ENCODE data around the gene IMPDH2. TPM values are rescaled to one million over a fixed set of nuclear protein-coding genes. Genes with fewer than 3 reads are reported as not detected.

The IMPDH2 gene
- total RNA-seq, 2 experiments from 2014 or later, result 227 to 229 TPM

DNA sequence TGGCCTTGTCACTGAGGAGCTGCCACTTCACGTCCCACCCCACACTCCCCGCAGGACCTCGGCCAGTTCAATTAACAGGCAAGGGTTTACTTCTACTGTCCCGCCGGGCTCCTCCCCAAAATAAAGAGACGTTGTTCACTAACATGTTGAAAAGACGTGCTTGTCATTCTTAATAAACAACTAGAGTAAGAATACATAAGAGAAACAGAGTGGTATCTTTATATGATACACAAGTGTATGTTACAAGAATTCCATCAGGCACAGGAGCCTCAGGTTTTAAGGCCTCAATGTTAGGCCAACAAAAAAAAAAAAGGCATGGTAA, 326 bp upstream of the IMPDH2 start:
- peak overlapping the region; percentile 92 for H3K4me3 Mint-ChIP-seq
- ATAC-seq, result no peak
- H3K36me3 Mint-ChIP-seq (ENCODE audit: low read depth), result peaks cover 76% of the 10 kb centered on the region
- DNase-seq, result no peak
- peak overlapping the region; percentile 96 for H3K27ac Mint-ChIP-seq
- H3K9me3 Mint-ChIP-seq (ENCODE audit: insufficient read depth), result no peaks in the 10 kb centered on the region
- no peaks in the 10 kb centered on the region for H3K27me3 Mint-ChIP-seq (ENCODE audit: low read depth)
- POLR2A ChIA-PET, result interaction anchor here (0.7 to 2.2 kb wide), 11 partner anchors 10 to 310 kb away, joined by 3 to 22 read pairs (median 4); partner anchors contain the start of genes DALRD3, P4HTM, QRICH1 and USP4
- peaks cover 47% of the 10 kb centered on the region for H3K4me1 Mint-ChIP-seq (ENCODE audit: low read depth)
- CTCF ChIA-PET, result interaction anchor here (1.0 to 2.2 kb wide), 5 partner anchors 12 to 64 kb away, joined by 3 to 23 read pairs (median 8); partner anchors contain the start of genes DALRD3, P4HTM and QRICH1

DNA sequence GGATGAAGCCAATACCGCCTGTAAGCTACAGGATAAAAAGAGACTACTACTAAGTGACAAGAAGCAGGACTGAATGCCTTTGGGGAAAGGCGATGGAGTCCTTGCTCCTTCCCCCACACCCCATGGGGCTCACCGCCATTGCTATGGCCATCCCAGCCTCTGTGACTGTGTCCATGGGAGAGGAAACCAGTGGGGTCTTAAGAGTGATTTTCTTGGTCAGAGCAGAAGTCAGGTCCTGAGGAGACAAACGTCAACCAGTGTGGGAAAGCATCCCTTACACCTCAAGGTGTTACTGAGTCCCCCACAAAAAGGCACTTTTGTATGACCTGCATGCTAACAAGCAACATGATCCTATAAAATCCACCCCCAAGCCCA, 913 bp downstream of the IMPDH2 start:
- CTCF ChIA-PET, result interaction anchor here (0.8 to 2.2 kb wide), 5 partner anchors 8 to 65 kb away, joined by 3 to 23 read pairs (median 8); partner anchors contain the start of genes P4HTM and QRICH1
- ATAC-seq (no peak), DNase-seq (no peak)
- POLR2A ChIA-PET, result interaction anchor here (0.7 to 2.2 kb wide), 6 partner anchors 9 to 311 kb away, joined by 3 to 22 read pairs (median 8); partner anchors contain the start of genes DALRD3, IP6K2, P4HTM and WDR6
- Mint-ChIP-seq H3K4me3 (peak overlapping the region; percentile 92), H3K9me3 (ENCODE audit: insufficient read depth) (no peaks in the 10 kb centered on the region), H3K27me3 (ENCODE audit: low read depth) (no peaks in the 10 kb centered on the region), H3K27ac (peak overlapping the region; percentile 96), H3K4me1 (ENCODE audit: low read depth) (peaks cover 58% of the 10 kb centered on the region), H3K36me3 (ENCODE audit: low read depth) (peaks cover 84% of the 10 kb centered on the region)

DNA sequence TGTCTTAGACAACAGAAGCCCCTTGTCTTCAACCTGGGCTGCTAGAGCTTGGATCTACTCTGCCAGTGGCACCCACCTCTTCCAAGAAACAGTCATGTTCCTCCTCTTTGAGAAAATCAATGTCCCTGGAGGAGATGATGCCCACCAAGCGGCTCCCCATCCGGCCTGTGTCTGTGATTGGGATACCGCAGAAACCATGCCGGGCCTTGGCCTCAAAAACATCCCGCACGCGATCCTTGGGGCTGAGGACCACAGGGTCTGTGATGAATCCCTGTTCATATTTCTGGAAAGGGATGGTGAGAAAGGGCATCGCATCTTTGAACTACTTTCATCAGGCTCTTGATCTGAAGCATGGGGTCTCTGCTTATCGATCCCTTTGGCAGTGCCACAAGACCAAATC, 1.6 kb downstream of the IMPDH2 start:
- Mint-ChIP-seq H3K4me1 (ENCODE audit: low read depth) (peaks cover 65% of the 10 kb centered on the region), H3K4me3 (peak overlapping the region; percentile 92), H3K36me3 (ENCODE audit: low read depth) (peaks cover 86% of the 10 kb centered on the region), H3K27me3 (ENCODE audit: low read depth) (no peaks in the 10 kb centered on the region), H3K9me3 (ENCODE audit: insufficient read depth) (no peaks in the 10 kb centered on the region), H3K27ac (peak overlapping the region; percentile 96)
- DNase-seq (no peak), ATAC-seq (no peak)
- ChIA-PET CTCF (interaction anchor here (1.1 to 2.2 kb wide), 2 partner anchors 8 to 40 kb away, joined by 5 to 23 read pairs; no protein-coding TSS in a partner anchor), POLR2A (interaction anchor here (2.2 kb wide), 1 partner anchor 38 kb away, joined by 8 read pairs; the partner anchor contains the start of gene P4HTM)

DNA sequence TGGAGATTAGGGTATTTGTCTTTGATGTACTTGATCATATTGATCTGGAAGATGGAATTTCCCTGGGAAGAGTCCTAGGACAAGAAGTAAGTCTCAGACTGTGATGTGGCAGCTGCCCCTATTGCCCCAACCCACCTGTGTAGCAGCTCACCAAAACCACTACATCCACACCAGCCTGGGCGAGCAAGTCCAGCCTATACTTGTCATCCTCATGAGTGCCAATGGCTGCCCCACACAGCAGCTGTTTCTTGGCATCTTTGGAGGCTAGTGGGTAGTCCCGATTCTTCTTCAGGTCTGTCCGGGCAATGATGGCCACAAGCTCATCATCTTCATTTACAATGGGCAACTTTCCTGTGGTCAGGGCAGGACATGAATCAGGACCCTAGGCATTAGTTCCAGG, 2.7 kb downstream of the IMPDH2 start:
- CTCF ChIA-PET, result interaction anchor here (1.0 kb wide), 1 partner anchor 39 kb away, joined by 3 read pairs; no protein-coding TSS in a partner anchor
- Mint-ChIP-seq H3K4me1 (ENCODE audit: low read depth) (peaks cover 67% of the 10 kb centered on the region), H3K36me3 (ENCODE audit: low read depth) (peaks cover 81% of the 10 kb centered on the region), H3K27me3 (ENCODE audit: low read depth) (no peaks in the 10 kb centered on the region), H3K9me3 (ENCODE audit: insufficient read depth) (no peaks in the 10 kb centered on the region), H3K27ac (no peak overlapping the region), H3K4me3 (no peak overlapping the region)
- ATAC-seq (no peak), DNase-seq (no peak)
- POLR2A ChIA-PET, result interaction anchor here (0.7 to 1.4 kb wide), 3 partner anchors 9 to 139 kb away, joined by 3 to 5 read pairs (median 3); partner anchors contain the start of gene QRICH1

DNA sequence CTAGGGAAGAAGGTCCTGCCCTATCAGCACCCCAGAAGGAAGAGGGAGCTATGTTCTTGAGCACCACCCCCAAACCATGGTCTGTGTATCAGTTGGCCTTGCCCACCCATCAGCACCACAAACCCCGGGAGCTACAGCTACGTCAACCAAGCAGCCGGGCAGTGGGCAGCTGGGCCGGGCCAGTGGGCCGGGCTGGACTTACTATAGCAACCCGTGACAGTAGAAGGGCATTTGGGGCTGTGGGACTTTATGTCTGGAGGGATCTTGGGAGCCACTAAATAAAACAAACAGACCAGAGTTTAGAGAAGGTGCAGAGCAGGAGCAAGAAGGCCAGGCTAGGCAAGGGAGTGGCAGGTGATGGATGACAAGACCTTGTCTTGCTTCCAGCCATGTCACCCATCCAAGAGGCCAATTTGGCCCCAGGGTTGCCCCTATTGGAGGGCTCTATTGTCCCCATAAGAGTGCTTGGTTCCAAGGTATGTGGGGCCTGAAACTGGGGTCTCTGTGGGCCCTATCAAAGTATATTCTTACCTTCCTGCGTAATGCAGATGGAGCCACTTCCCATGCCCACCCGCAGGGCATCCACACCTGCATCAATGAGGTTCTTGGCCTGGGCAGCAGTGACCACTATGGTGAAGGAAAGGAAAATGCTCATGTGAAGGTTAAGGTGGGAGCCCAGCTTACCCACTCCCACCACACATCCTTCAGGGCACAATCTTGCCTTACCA, 3.2 kb downstream of the IMPDH2 start:
- H3K4me3 Mint-ChIP-seq, result no peak overlapping the region
- POLR2A ChIA-PET, result interaction anchor here (0.7 to 1.5 kb wide), 4 partner anchors 8 to 139 kb away, joined by 3 to 5 read pairs (median 4); partner anchors contain the start of genes QRICH1 and WDR6

DNA sequence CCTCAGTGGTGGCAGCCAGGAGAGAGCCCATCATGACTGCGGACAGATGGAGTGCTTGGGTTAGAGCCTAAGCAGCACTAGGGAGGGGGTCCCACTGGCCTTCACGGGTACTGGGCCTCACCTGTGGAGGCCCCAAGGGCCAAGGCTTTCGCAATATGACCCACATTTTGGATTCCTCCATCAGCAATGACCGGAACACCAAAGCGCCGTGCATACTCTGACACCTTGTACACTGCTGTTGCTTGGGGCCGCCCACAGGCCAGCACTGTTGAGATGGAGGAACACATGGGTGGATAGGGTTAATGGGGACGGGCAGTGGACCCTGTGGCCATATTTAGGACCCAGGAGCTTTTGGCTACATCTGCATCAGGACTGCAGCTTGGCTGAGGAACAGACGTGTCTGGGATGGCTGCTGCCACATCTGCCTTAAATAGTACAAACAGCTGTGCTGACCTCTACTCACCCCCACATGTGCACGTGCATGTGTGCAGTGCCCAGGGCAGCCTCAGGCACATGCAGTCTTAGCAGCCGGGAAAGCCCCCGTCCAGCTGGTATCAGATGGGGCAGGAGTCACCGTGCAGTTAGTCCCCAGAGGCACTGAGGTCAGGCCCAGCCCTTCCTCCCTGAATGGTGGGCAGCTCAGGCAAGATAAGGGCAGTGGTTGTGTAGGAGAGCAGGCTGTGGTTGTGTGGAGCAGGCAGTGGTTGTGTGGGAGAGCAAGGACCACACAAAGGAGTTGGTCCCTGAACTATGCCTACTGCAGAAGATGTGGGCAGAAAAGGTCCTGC, 4.0 kb downstream of the IMPDH2 start:
- peaks cover 76% of the 10 kb centered on the region for H3K36me3 Mint-ChIP-seq (ENCODE audit: low read depth)
- H3K4me1 Mint-ChIP-seq (ENCODE audit: low read depth), result peaks cover 68% of the 10 kb centered on the region
- H3K27ac Mint-ChIP-seq, result no peak overlapping the region
- no peak for ATAC-seq
- DNase-seq, result no peak
- ChIA-PET POLR2A (interaction anchor here (1.4 to 1.5 kb wide), 2 partner anchors 8 to 18 kb away, joined by 3 to 4 read pairs; partner anchors contain the start of gene WDR6), CTCF (interaction anchor here (1.2 kb wide), 1 partner anchor 69 kb away, joined by 5 read pairs; the partner anchor contains the start of gene QRICH1)
- no peaks in the 10 kb centered on the region for H3K27me3 Mint-ChIP-seq (ENCODE audit: low read depth)
- no peak overlapping the region for H3K4me3 Mint-ChIP-seq
- no peaks in the 10 kb centered on the region for H3K9me3 Mint-ChIP-seq (ENCODE audit: insufficient read depth)

More for the DNA sequence above, 3.2 kb downstream of the IMPDH2 start:
- Mint-ChIP-seq H3K36me3 (ENCODE audit: low read depth) (peaks cover 78% of the 10 kb centered on the region), H3K27ac (peak overlapping the region; percentile 50), H3K4me1 (ENCODE audit: low read depth) (peaks cover 67% of the 10 kb centered on the region), H3K27me3 (ENCODE audit: low read depth) (no peaks in the 10 kb centered on the region), H3K9me3 (ENCODE audit: insufficient read depth) (no peaks in the 10 kb centered on the region)
- ATAC-seq (no peak), DNase-seq (no peak)
- CTCF ChIA-PET, result interaction anchor here (1.0 kb wide), 1 partner anchor 39 kb away, joined by 3 read pairs; no protein-coding TSS in a partner anchor

DNA sequence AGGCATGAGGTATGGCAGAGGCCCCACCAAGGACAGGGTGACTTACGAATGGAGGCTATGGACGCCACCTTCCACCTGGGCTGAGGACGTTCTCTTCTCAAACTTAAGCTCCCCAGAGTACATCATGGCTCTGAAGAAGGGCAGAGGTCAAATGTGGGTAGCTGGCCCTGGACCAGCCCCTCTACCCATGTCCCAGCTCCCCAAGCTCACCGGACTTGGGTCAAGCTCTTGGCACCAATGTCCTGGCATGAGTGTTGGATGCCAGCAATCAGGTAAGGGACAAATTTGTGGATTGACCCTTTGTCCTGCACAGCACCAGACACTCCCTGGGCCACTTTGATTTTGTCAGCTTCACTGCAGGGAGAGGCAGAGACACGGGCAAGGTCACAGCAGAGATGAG, 4.7 kb downstream of the IMPDH2 start:
- Mint-ChIP-seq H3K36me3 (ENCODE audit: low read depth) (peaks cover 71% of the 10 kb centered on the region), H3K4me3 (no peak overlapping the region), H3K4me1 (ENCODE audit: low read depth) (peaks cover 70% of the 10 kb centered on the region), H3K27me3 (ENCODE audit: low read depth) (no peaks in the 10 kb centered on the region), H3K9me3 (ENCODE audit: insufficient read depth) (no peaks in the 10 kb centered on the region), H3K27ac (peak overlapping the region; percentile 43)
- ATAC-seq (no peak), DNase-seq (no peak)
- POLR2A ChIA-PET, result interaction anchor here (0.7 to 7.8 kb wide), 3 partner anchors 9 to 69 kb away, joined by 3 to 62 read pairs (median 4); partner anchors contain the start of genes QRICH1 and WDR6
- CTCF ChIA-PET, result interaction anchor here (1.2 to 19.2 kb wide), 2 partner anchors 34 to 69 kb away, joined by 5 to 319 read pairs; partner anchors contain the start of genes P4HTM and QRICH1

DNA sequence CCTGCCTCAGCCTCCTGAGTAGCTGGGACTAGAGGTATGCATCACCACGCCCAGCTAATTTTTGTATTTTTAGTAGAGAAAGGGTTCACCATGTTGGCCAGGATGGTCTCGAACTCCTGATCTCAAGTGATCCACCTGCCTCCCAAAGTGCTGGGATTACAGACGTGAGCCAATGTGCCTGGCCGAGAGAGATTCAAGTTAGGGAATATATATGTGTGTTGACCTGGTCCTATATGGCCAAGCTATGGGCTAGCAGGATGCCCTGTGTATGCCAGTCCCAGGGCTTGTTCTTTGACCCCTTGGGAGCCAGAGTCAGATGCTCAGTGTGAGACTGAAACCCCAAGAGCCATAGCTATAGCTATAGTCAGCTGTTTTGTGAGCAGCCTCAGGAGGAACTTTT, 5.4 kb downstream of the IMPDH2 start:
- DNase-seq (no peak), ATAC-seq (no peak)
- Mint-ChIP-seq H3K36me3 (ENCODE audit: low read depth) (peaks cover 68% of the 10 kb centered on the region), H3K4me1 (ENCODE audit: low read depth) (peaks cover 67% of the 10 kb centered on the region), H3K27me3 (ENCODE audit: low read depth) (no peaks in the 10 kb centered on the region), H3K4me3 (peak overlapping the region; percentile 49), H3K9me3 (ENCODE audit: insufficient read depth) (no peaks in the 10 kb centered on the region), H3K27ac (peak overlapping the region; percentile 72)
- CTCF ChIA-PET, result interaction anchor here (1.2 to 19.2 kb wide), 2 partner anchors 33 to 70 kb away, joined by 5 to 319 read pairs; partner anchors contain the start of genes P4HTM and QRICH1
- POLR2A ChIA-PET, result interaction anchor here (0.7 to 8.2 kb wide), 5 partner anchors 8 to 69 kb away, joined by 3 to 160 read pairs (median 4); partner anchors contain the start of genes QRICH1 and WDR6

DNA sequence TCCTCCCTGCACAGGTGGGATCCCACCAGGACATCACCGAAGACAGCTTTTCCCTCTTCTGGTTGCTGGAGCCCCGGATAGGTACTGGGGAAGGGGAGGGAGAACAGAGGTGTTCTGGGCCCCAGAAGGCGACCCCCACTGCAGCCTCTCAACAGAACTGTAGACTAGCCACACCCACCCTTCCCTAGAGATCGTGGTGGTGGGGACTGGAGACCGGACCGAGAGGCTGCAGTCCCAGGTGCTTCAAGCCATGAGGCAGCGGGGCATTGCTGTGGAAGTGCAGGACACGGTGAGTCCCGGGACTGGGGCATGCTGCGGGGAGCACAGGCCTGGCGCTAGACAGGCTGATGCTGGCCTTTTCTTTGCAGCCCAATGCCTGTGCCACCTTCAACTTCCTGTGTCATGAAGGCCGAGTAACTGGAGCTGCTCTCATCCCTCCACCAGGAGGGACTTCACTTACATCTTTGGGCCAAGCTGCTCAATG, 6.5 kb downstream of the IMPDH2 start:
- Mint-ChIP-seq H3K27ac (peak overlapping the region; percentile 99), H3K4me1 (ENCODE audit: low read depth) (peaks cover 60% of the 10 kb centered on the region), H3K9me3 (ENCODE audit: insufficient read depth) (no peaks in the 10 kb centered on the region), H3K27me3 (ENCODE audit: low read depth) (no peaks in the 10 kb centered on the region), H3K4me3 (peak overlapping the region; percentile 97), H3K36me3 (ENCODE audit: low read depth) (peaks cover 61% of the 10 kb centered on the region)
- ChIA-PET POLR2A (interaction anchor here (0.5 to 8.2 kb wide), 14 partner anchors 10 to 394 kb away, joined by 3 to 160 read pairs (median 5); partner anchors contain the start of genes IP6K2, P4HTM, QRICH1 and SLC25A20), CTCF (interaction anchor here (0.9 to 19.2 kb wide), 9 partner anchors 9 to 587 kb away, joined by 3 to 319 read pairs (median 11); partner anchors contain the start of genes NICN1, P4HTM, QRICH1 and SLC25A20)
- DNase-seq (peak; percentile 27), ATAC-seq (no peak)

DNA sequence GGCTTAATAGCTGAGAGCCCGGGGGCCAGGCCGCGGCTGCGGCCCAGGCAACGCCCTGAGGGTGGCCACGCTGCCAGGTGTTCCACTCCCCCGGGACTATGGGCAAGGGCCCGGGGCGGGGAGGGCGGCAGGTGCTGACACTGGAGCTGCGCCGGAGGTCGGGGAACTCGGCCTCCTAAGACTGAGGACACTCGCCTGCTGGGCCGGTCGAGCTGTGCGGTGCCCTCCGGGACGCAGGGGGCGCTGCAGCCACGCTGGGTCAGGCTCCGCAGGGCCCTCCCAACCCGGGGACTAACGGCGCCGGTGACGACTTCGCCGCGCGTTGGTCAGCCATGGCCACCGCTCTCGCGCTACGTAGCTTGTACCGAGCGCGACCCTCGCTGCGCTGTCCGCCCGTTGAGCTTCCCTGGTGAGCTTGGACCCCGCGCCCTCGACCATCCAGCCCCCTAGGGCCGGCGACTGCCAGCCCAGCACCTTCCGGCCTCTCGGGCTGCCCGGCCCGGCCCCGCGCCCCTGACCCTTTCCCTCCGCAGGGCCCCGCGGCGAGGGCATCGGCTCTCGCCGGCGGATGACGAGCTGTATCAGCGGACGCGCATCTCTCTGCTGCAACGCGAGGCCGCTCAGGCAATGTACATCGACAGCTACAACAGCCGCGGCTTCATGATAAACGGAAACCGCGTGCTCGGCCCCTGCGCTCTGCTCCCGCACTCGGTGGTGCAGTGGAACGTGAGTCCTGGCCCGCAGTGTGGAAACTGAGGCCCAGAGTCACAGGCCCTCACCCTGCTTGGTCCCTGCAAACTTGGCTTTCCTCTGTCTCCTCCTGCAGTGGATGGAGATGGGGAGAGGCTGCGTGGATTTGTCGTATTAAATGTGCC, 7.1 kb downstream of the IMPDH2 start, which contains the start of gene NDUFAF3:
Gene NDUFAF3 (plus strand): TSS at position 309 of the 875 bp plus-strand sequence. CDS start 24 bp downstream, at position 333.
- Mint-ChIP-seq H3K9me3 (ENCODE audit: insufficient read depth) (no peaks in the 10 kb centered on the region), H3K4me1 (ENCODE audit: low read depth) (peaks cover 61% of the 10 kb centered on the region), H3K36me3 (ENCODE audit: low read depth) (peaks cover 57% of the 10 kb centered on the region), H3K27ac (peak within 1 kb of the TSS; percentile 99), H3K27me3 (ENCODE audit: low read depth) (no peaks in the 10 kb centered on the region), H3K4me3 (peak within 1 kb of the TSS; percentile 97)
- ATAC-seq (peak; percentile 74), DNase-seq (peak; percentile 94)
- POLR2A ChIA-PET, result interaction anchor here (0.5 to 8.2 kb wide), 24 partner anchors 10 to 448 kb away, joined by 3 to 160 read pairs (median 4); partner anchors contain the start of genes ARIH2, DAG1, IP6K2 and P4HTM
- CTCF ChIA-PET, result interaction anchor here (0.6 to 19.2 kb wide), 13 partner anchors 10 to 586 kb away, joined by 3 to 319 read pairs (median 5); partner anchors contain the start of genes NICN1, P4HTM, QRICH1 and SLC25A20
